ENCODE measurements around the gene CEP135. TPM values are rescaled to one million over a fixed set of nuclear protein-coding genes. Genes with fewer than 3 reads are reported as not detected.
"Not testable (repeated sequence)": the region's sequence is repeated elsewhere in the genome, so short reads cannot be mapped to it uniquely, and the experiment has no call there.

The CEP135 gene
- total RNA-seq, 1 donor from 2014 or later: 6.1 TPM

GRCh38 chr4:55928846-55929245, 19.9 kb upstream of the CEP135 start:
- intact Hi-C loops (cut with DNase I): no loop called here
- TF ChIP-seq POLR2A (IDR thresholded peaks at IDR 0.05): no peak
- TF ChIP-seq POLR2AphosphoS5 (IDR thresholded peaks at IDR 0.05; ENCODE audit: insufficient read depth in 1 of 2, low read depth in 1 of 2): no peak
- no peak for TF ChIP-seq CTCF (IDR thresholded peaks at IDR 0.05)
- H3K27me3 ChIP-seq: no peaks in the 10 kb centered on the region
- DNase-seq (ENCODE audit: extremely low spot score in 2 of 2): no peak
- no peak overlapping the region for H3K4me3 ChIP-seq
- H3K4me1 ChIP-seq: no peaks in the 10 kb centered on the region
- H3K36me3 ChIP-seq: no peaks in the 10 kb centered on the region
- H3K27ac ChIP-seq: no peak overlapping the region
- H3K9me3 ChIP-seq: no peaks in the 10 kb centered on the region

- Histone ChIP-seq H3K27me3 (no peaks in the 10 kb centered on the region), H3K36me3 (no peaks in the 10 kb centered on the region), H3K4me3 (no peak overlapping the region), H3K9me3 (no peaks in the 10 kb centered on the region), H3K27ac (no peak overlapping the region), H3K4me1 (no peaks in the 10 kb centered on the region)
- TF ChIP-seq POLR2A (IDR thresholded peaks at IDR 0.05) (no peak), POLR2AphosphoS5 (IDR thresholded peaks at IDR 0.05; ENCODE audit: insufficient read depth in 1 of 2, low read depth in 1 of 2) (no peak), CTCF (IDR thresholded peaks at IDR 0.05) (no peak)
- DNase-seq (ENCODE audit: extremely low spot score in 2 of 2): no peak
- intact Hi-C loops (cut with DNase I): no loop called here
Measured at GRCh38 chr4:55931043-55931442, 17.7 kb upstream of the CEP135 start.

GRCh38 chr4:55931833-55932232, 16.9 kb upstream of the CEP135 start:
- intact Hi-C loops (cut with DNase I): no loop called here
- H3K27ac ChIP-seq: no peak overlapping the region
- no peaks in the 10 kb centered on the region for H3K9me3 ChIP-seq
- no peaks in the 10 kb centered on the region for H3K4me1 ChIP-seq
- DNase-seq (ENCODE audit: extremely low spot score in 2 of 2): no peak
- no peaks in the 10 kb centered on the region for H3K27me3 ChIP-seq
- no peak overlapping the region for H3K4me3 ChIP-seq
- no peak for TF ChIP-seq CTCF (IDR thresholded peaks at IDR 0.05)
- no peak for TF ChIP-seq POLR2A (IDR thresholded peaks at IDR 0.05)
- TF ChIP-seq POLR2AphosphoS5 (IDR thresholded peaks at IDR 0.05; ENCODE audit: insufficient read depth in 1 of 2, low read depth in 1 of 2): no peak
- no peaks in the 10 kb centered on the region for H3K36me3 ChIP-seq

- H3K36me3 ChIP-seq: no peaks in the 10 kb centered on the region
- intact Hi-C loops (cut with DNase I): no loop called here
- H3K27ac ChIP-seq: no peak overlapping the region
- no peak for DNase-seq (ENCODE audit: extremely low spot score in 2 of 2)
- H3K4me1 ChIP-seq: no peaks in the 10 kb centered on the region
- H3K4me3 ChIP-seq: no peak overlapping the region
- TF ChIP-seq CTCF (IDR thresholded peaks at IDR 0.05): no peak
- TF ChIP-seq POLR2A (IDR thresholded peaks at IDR 0.05): no peak
- TF ChIP-seq POLR2AphosphoS5 (IDR thresholded peaks at IDR 0.05; ENCODE audit: insufficient read depth in 1 of 2, low read depth in 1 of 2): no peak
- no peaks in the 10 kb centered on the region for H3K9me3 ChIP-seq
- H3K27me3 ChIP-seq: no peaks in the 10 kb centered on the region
Measured at GRCh38 chr4:55932511-55932910, 16.2 kb upstream of the CEP135 start.

- intact Hi-C loops (cut with DNase I): no loop called here
- TF ChIP-seq CTCF (IDR thresholded peaks at IDR 0.05) (no peak), POLR2AphosphoS5 (IDR thresholded peaks at IDR 0.05; ENCODE audit: insufficient read depth in 1 of 2, low read depth in 1 of 2) (no peak), POLR2A (IDR thresholded peaks at IDR 0.05) (no peak)
- no peak for DNase-seq (ENCODE audit: extremely low spot score in 2 of 2)
- H3K9me3 ChIP-seq: no peaks in the 10 kb centered on the region
- no peaks in the 10 kb centered on the region for H3K36me3 ChIP-seq
- no peak overlapping the region for H3K4me3 ChIP-seq
- H3K27ac ChIP-seq: no peak overlapping the region
- no peaks in the 10 kb centered on the region for H3K4me1 ChIP-seq
- no peaks in the 10 kb centered on the region for H3K27me3 ChIP-seq
Measured at GRCh38 chr4:55933611-55934010, 15.1 kb upstream of the CEP135 start.

- H3K27ac ChIP-seq; DNase-seq (ENCODE audit: extremely low spot score in 2 of 2); H3K4me1 ChIP-seq; H3K36me3 ChIP-seq; H3K9me3 ChIP-seq; intact Hi-C loops (cut with DNase I); H3K27me3 ChIP-seq; H3K4me3 ChIP-seq: not testable (repeated sequence)
Measured at GRCh38 chr4:55935907-55936306, 12.8 kb upstream of the CEP135 start.
